DOHH2 (cell line): ENCODE results near the gene ADCK2.

Source experiments
- H3F3A ChIP-seq: fragments of 200-600 bp; sonication (generic), shearing (Covaris generic); 2 replicates; pipeline ENCODE4 v1.6.0; 2016; ENCODE audit warnings: antibody characterized with exemption, mild to moderate bottlenecking; ENCODE audit not compliant: control insufficient read depth, insufficient read depth
- H3K27ac ChIP-seq: fragments of 200-600 bp; sonication (generic); 2 replicates; pipeline ENCODE4 v1.5.1; 2014; ENCODE audit warnings: low read depth, mild to moderate bottlenecking, low read length, moderate library complexity
- H3K27me3 ChIP-seq: fragments of 200-600 bp; sonication (generic); 2 replicates; pipeline ENCODE4 v1.6.1; 2014; ENCODE audit warnings: mild to moderate bottlenecking, low read length, mixed read lengths; ENCODE audit not compliant: control insufficient read depth
- H3K36me3 ChIP-seq: fragments of 200-600 bp; sonication (generic); 2 replicates; pipeline ENCODE4 v1.6.1; 2014; ENCODE audit warnings: mild to moderate bottlenecking, low read length, moderate library complexity, mixed read lengths; ENCODE audit not compliant: control insufficient read depth
- H3K4me1 ChIP-seq: fragments of 200-600 bp; sonication (generic); 2 replicates; pipeline ENCODE4 v1.6.1; 2014; ENCODE audit warnings: mild to moderate bottlenecking, low read length, mixed read lengths; ENCODE audit not compliant: control insufficient read depth
- H3K4me2 ChIP-seq: fragments of 200-600 bp; sonication (generic); 2 replicates; pipeline ENCODE4 v1.6.0; 2014; ENCODE audit warnings: mild to moderate bottlenecking, low read length, moderate library complexity
- H3K4me3 ChIP-seq: fragments of 200-600 bp; sonication (generic); 2 replicates; pipeline ENCODE4 v1.5.1; 2014; ENCODE audit warnings: mild to moderate bottlenecking, low read length, mixed read lengths
- H3K79me2 ChIP-seq: fragments of 200-600 bp; sonication (generic); 2 replicates; pipeline ENCODE4 v1.6.1; 2014; ENCODE audit warnings: mild to moderate bottlenecking, low read length, mixed read lengths; ENCODE audit not compliant: control insufficient read depth
- H3K9me2 ChIP-seq: fragments of 200-600 bp; sonication (generic); replicated peaks from 2 replicates; pipeline ENCODE4 v1.6.1; 2014; ENCODE audit warnings: mild to moderate bottlenecking, low read length, mixed read lengths; ENCODE audit not compliant: control insufficient read depth
- H3K9me3 ChIP-seq: fragments of 200-600 bp; sonication (generic); 2 replicates; pipeline ENCODE4 v1.6.1; 2014; ENCODE audit warnings: antibody characterized with exemption, low read length, mixed read lengths; ENCODE audit not compliant: control insufficient read depth, insufficient read depth
- H4K20me1 ChIP-seq: fragments of 200-600 bp; sonication (generic); 2 replicates; pipeline ENCODE4 v1.6.0; 2014; ENCODE audit warnings: low read depth, mild to moderate bottlenecking, antibody characterized with exemption, low read length, moderate library complexity; ENCODE audit not compliant: control insufficient read depth, insufficient read depth
- EZH2phosphoT487 ChIP-seq: fragments of 200-600 bp; sonication (generic); IDR thresholded peaks from 2 replicates; pipeline ENCODE4 v1.6.1; 2017; ENCODE audit warnings: borderline replicate concordance, mild to moderate bottlenecking, antibody characterized with exemption, low read length, moderate library complexity, mixed read lengths
- TF ChIP-seq, protein P1 (sequence below): fragments of 200-600 bp; sonication (generic); IDR thresholded peaks from one replicate; pipeline ENCODE4 v1.5.1; 2014; ENCODE audit warnings: antibody characterized with exemption, mild to moderate bottlenecking, low read depth, low read length; ENCODE audit not compliant: poor library complexity, severe bottlenecking

ADCK2 gene

DNA sequence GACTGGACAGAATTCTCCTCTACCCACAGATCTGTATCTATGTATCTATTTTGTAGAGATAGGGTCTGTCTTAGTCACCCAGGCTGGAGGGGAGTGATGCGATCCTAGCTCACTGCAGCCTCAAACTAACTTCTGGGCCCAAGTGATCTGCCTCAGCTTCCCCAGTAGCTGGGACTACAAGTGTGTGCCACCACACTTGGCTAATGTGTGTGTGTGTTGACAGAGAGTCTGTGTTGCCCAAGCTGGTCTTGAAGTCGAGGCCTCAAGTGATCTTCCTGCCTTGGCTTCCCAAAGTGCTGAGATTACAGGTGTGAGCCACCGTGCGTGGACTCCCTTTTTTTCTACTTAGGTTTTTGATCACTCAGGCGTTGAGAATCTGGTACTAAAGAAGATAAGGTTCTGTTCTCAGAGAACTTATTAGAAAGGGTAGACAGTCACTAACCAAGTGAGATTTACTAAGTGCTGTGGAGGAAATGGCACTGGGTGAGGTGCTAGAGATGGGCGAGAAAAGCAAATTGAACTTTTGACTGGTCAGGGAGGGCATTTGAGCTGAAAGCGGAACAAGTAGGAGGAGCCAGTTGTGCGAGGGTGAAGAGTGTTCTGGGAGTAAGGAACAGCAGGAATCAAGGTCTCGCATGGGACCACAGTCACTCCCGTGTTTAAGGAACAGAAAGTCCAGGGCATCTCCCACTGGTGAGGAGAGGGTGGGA, 41.7 kb downstream of the ADCK2 start:
- no peaks in the 10 kb centered on the region for H4K20me1 ChIP-seq
- TF ChIP-seq, protein P1, sequence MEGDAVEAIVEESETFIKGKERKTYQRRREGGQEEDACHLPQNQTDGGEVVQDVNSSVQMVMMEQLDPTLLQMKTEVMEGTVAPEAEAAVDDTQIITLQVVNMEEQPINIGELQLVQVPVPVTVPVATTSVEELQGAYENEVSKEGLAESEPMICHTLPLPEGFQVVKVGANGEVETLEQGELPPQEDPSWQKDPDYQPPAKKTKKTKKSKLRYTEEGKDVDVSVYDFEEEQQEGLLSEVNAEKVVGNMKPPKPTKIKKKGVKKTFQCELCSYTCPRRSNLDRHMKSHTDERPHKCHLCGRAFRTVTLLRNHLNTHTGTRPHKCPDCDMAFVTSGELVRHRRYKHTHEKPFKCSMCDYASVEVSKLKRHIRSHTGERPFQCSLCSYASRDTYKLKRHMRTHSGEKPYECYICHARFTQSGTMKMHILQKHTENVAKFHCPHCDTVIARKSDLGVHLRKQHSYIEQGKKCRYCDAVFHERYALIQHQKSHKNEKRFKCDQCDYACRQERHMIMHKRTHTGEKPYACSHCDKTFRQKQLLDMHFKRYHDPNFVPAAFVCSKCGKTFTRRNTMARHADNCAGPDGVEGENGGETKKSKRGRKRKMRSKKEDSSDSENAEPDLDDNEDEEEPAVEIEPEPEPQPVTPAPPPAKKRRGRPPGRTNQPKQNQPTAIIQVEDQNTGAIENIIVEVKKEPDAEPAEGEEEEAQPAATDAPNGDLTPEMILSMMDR, result no peak
- TF ChIP-seq EZH2phosphoT487, result no peak
- no peaks in the 10 kb centered on the region for H3K79me2 ChIP-seq
- no peaks in the 10 kb centered on the region for H3K9me3 ChIP-seq
- H3K27me3 ChIP-seq, result no peaks in the 10 kb centered on the region
- 0 out of 2 replicates have a peak, but pooled peaks cover 3% of the 10 kb centered on the region for H3K36me3 ChIP-seq
- H3K4me2 ChIP-seq, result no peak overlapping the region
- no peaks in the 10 kb centered on the region for H3K9me2 ChIP-seq
- no peak overlapping the region for H3K4me3 ChIP-seq
- H3F3A ChIP-seq, result peaks cover 6% of the 10 kb centered on the region; the same call in 1 of the 2 replicates
- H3K4me1 ChIP-seq, result peaks cover 13% of the 10 kb centered on the region
- H3K27ac ChIP-seq, result no peak overlapping the region

DNA sequence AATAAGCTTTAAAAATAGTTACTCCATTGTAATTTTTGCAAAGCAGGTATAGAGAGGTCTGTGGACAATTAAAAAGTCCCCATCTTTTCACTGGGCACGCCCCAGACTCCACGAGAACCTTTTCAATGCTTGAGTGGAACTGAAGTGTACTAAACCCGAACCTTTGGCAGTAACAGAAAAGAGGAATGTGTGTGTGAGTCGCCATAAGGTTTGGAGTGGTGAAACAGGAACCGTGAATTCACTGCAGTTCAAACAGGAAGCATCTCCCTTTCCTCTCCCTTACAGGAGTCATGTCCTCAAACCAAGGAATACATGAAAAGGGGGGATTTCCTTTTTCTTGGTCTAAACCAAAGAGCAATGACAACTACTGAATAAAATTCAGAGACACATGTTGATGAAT, 47.0 kb downstream of the ADCK2 start:
- H3K36me3 ChIP-seq, result 0 out of 2 replicates have a peak, but pooled peaks cover 2% of the 10 kb centered on the region
- no peaks in the 10 kb centered on the region for H3K27me3 ChIP-seq
- peaks cover 20% of the 10 kb centered on the region for H3K4me1 ChIP-seq
- no peak overlapping the region for H3K4me3 ChIP-seq
- TF ChIP-seq, protein P1, result no peak
- TF ChIP-seq EZH2phosphoT487, result no peak
- no peaks in the 10 kb centered on the region for H3K9me2 ChIP-seq
- peaks cover 9% of the 10 kb centered on the region; the same call in 1 of the 2 replicates for H3F3A ChIP-seq
- H3K4me2 ChIP-seq, result no peak overlapping the region
- no peaks in the 10 kb centered on the region for H4K20me1 ChIP-seq
- H3K79me2 ChIP-seq, result no peaks in the 10 kb centered on the region
- H3K9me3 ChIP-seq, result no peaks in the 10 kb centered on the region
- H3K27ac ChIP-seq, result no peak overlapping the region

DNA sequence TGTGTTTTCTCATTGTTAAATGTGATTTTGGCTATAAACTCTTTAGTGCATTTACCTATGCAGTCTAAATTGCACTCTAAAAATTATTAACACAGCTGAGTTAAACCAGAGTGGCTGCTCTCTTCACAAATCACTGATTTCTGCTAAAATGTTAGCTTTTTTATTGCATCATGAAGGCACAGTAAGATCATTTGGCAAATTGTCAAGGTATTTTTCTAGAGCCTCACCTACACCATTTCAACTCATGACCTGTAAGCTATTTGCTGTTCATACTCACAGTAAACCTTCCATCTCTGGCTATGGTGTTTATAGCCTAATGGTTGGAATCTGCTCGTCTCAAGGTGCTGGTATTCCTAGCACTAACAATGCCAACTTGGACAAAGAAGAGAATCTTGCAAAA, 49.5 kb downstream of the ADCK2 start:
- no peaks in the 10 kb centered on the region for H3K79me2 ChIP-seq
- H3K4me3 ChIP-seq, result no peak overlapping the region
- no peaks in the 10 kb centered on the region for H3K9me2 ChIP-seq
- no peaks in the 10 kb centered on the region for H3K9me3 ChIP-seq
- H3K36me3 ChIP-seq, result peaks cover 8% of the 10 kb centered on the region; the same call in 1 of the 2 replicates
- peaks cover 12% of the 10 kb centered on the region for H3K4me1 ChIP-seq
- no peak overlapping the region for H3K4me2 ChIP-seq
- H4K20me1 ChIP-seq, result no peaks in the 10 kb centered on the region
- H3F3A ChIP-seq, result peaks cover 12% of the 10 kb centered on the region; the same call in 1 of the 2 replicates
- no peaks in the 10 kb centered on the region for H3K27me3 ChIP-seq
- no peak overlapping the region for H3K27ac ChIP-seq
- no peak for TF ChIP-seq EZH2phosphoT487
- TF ChIP-seq, protein P1, result no peak
